Ovary (tissue), 3 donors: ENCODE data around the gene ARG2.

Experiments used
- POLR2A ChIP-seq: fragments of 450-650 bp; IDR thresholded peaks from one replicate; pipeline ENCODE4 v1.6.1; 2017; ENCODE audit warnings: antibody characterized with exemption, mild to moderate bottlenecking, moderate library complexity
- TF ChIP-seq, protein P1 (sequence below), 3 donors: fragments of 450-650 bp in 2 of 3; fragments of 200-600 bp in 1 of 3; IDR thresholded peaks; one replicate each; pipeline versions ENCODE4 v1.5.1 to v1.8.0; 2016 to 2022; ENCODE audit warnings: antibody characterized with exemption in 3 of 3, mild to moderate bottlenecking in 1 of 3
- donor health status: DM: no; HTN: no; CAD: no.

DNA sequence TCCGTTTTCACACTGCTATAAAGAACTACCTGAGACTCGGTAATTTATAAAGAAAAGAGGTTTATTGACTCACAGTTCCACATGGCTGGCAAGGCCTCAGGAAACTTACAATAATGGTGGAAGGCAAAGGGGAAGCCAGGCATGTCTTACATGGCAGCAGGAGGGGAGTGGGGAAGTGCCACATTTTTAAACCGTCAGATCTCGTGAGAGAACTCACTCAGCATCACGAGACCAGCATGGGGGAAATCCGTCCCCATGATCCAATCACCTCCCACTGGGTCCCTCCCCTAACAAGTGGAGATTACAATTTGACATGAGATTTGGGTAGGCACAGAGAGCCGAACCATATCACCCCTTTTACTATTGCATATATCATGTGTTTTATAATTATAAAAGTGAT is 17.6 kb upstream of the ARG2 start:
- no peak for TF ChIP-seq POLR2A
- TF ChIP-seq, protein P1, sequence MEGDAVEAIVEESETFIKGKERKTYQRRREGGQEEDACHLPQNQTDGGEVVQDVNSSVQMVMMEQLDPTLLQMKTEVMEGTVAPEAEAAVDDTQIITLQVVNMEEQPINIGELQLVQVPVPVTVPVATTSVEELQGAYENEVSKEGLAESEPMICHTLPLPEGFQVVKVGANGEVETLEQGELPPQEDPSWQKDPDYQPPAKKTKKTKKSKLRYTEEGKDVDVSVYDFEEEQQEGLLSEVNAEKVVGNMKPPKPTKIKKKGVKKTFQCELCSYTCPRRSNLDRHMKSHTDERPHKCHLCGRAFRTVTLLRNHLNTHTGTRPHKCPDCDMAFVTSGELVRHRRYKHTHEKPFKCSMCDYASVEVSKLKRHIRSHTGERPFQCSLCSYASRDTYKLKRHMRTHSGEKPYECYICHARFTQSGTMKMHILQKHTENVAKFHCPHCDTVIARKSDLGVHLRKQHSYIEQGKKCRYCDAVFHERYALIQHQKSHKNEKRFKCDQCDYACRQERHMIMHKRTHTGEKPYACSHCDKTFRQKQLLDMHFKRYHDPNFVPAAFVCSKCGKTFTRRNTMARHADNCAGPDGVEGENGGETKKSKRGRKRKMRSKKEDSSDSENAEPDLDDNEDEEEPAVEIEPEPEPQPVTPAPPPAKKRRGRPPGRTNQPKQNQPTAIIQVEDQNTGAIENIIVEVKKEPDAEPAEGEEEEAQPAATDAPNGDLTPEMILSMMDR (IDR thresholded peaks at IDR 0.05): no peak
